Embryonic facial prominence (tissue), 1 donor: ENCODE measurements around the gene APP.

ENCODE experiments used
- DNase-seq: peaks from one replicate; pipeline ENCODE4 v3.0.0-alpha.2; 2016; ENCODE audit errors: extremely low spot score

The APP gene

GRCh38 chr21:26170471-26171257 is at the start of gene APP:
APP (minus strand) TSS chr21:26170770; CDS start chr21:26170620, 150 bp downstream.
- peak; percentile 70 for DNase-seq

- DNase-seq, result no peak
These were observed 41.6 kb upstream of the APP start for GRCh38 chr21:26212220-26212619.

GRCh38 chr21:26210614-26211013 is 40.0 kb upstream of the APP start:
- DNase-seq, result no peak

- DNase-seq, result no peak
These were observed 36.5 kb upstream of the APP start for GRCh38 chr21:26207021-26207420.

- no peak for DNase-seq
These were observed 28.9 kb upstream of the APP start for GRCh38 chr21:26199456-26199855.

GRCh38 chr21:26195708-26196107 is 25.1 kb upstream of the APP start:
- no peak for DNase-seq

GRCh38 chr21:26194811-26195251 is 24.3 kb upstream of the APP start:
- peak; percentile 20 for DNase-seq

- DNase-seq, result no peak
These were observed 23.8 kb upstream of the APP start for GRCh38 chr21:26194326-26194725.

GRCh38 chr21:26191609-26192008 is 21.0 kb upstream of the APP start:
- no peak for DNase-seq

GRCh38 chr21:26188422-26188821 is 17.9 kb upstream of the APP start:
- DNase-seq, result no peak

- DNase-seq, result no peak
These were observed 14.9 kb upstream of the APP start for GRCh38 chr21:26185446-26185845.

- no peak for DNase-seq
These were observed 14.5 kb upstream of the APP start for GRCh38 chr21:26185021-26185420.

GRCh38 chr21:26179501-26179900 is 8.9 kb upstream of the APP start:
- no peak for DNase-seq

- no peak for DNase-seq
These were observed 7.3 kb upstream of the APP start for GRCh38 chr21:26177746-26178426.

GRCh38 chr21:26177187-26177586 is 6.6 kb upstream of the APP start:
- no peak for DNase-seq

GRCh38 chr21:26171258-26172100 is 909 bp upstream of the APP start:
- DNase-seq, result no peak

GRCh38 chr21:26169611-26170470 is 729 bp downstream of the APP start:
- DNase-seq, result peak; percentile 55

- DNase-seq, result peak; percentile 58
These were observed 1.4 kb downstream of the APP start for GRCh38 chr21:26169061-26169610.

- DNase-seq, result no peak
These were observed 2.2 kb downstream of the APP start for GRCh38 chr21:26168371-26168770.

- no peak for DNase-seq
These were observed 3.0 kb downstream of the APP start for GRCh38 chr21:26167593-26167992.

- no peak for DNase-seq
These were observed 5.2 kb downstream of the APP start for GRCh38 chr21:26165331-26165730.
